Activated T-cell treated with anti-CD3 and anti-CD28 coated beads, Interleukin-2, amount 50 U/mL, for 72 hours (primary cell): ENCODE results near the gene ADCY2. TPM values are rescaled to one million over a fixed set of nuclear protein-coding genes. Genes with fewer than 3 reads are reported as not detected.

Experiments used
- ATAC-seq, 2 donors: fragments of 150-1000 bp; cut with Tn5 transposase; replicated peaks in 1 of 2; 2 replicates each; pipeline ENCODE4 v1.10.0; 2021; ENCODE audit warnings: moderate library complexity in 2 of 2, mild to moderate bottlenecking in 1 of 2
- DNase-seq, 2 donors: peaks; one replicate each; pipeline ENCODE4 v3.0.0; 2021 to 2022; ENCODE audit warnings: mixed read lengths in 1 of 2
- H3K27ac Mint-ChIP-seq: one replicate; pipeline ENCODE4 v1.8.0; 2022; ENCODE audit warnings: mild to moderate bottlenecking, moderate library complexity, mixed read lengths
- H3K27me3 Mint-ChIP-seq: one replicate; pipeline ENCODE4 v1.8.0; 2022; ENCODE audit warnings: low read depth, mixed read lengths
- H3K36me3 Mint-ChIP-seq, 2 donors: one replicate each; pipeline ENCODE4 v1.8.0; 2022; ENCODE audit warnings: mixed read lengths in 2 of 2, mild to moderate bottlenecking in 1 of 2; ENCODE audit not compliant: insufficient read depth in 2 of 2
- H3K4me1 Mint-ChIP-seq: one replicate; pipeline ENCODE4 v1.8.0; 2022; ENCODE audit warnings: low read depth, mixed read lengths
- H3K4me3 Mint-ChIP-seq, 2 donors: one replicate each; pipeline ENCODE4 v1.8.0; 2022; ENCODE audit warnings: mild to moderate bottlenecking in 2 of 2, mixed read lengths in 2 of 2, moderate library complexity in 2 of 2
- H3K9me3 Mint-ChIP-seq, 2 donors: one replicate each; pipeline ENCODE4 v1.8.0; 2022; ENCODE audit warnings: mixed read lengths in 2 of 2
- total RNA-seq, 2 donors: library from RNA; stranded (reverse); gene quantifications; one replicate each; pipeline ENCODE4 v1.2.3, GENCODE V29; 2022

ADCY2 gene
- total RNA-seq, 2 donors from 2014 or later, result not detected

DNA sequence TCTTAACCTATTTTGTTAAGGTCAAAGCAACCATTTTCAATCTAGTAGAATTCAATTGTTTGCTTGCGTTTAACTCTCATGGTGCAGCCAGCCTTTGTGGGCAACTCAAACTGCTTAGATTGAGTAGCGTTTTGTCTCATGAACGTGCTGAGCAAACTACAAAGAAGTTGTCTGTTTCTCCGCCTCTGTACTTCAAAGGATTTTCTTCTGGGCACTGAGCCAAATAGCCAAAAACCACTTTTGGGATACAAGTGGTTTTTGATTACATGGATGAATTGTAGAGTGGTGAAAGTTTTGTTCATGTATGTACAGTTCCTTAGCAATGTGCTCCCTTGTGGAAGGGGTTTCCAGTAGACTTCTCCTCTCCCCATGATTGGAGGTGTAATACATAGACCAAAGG is 332.1 kb downstream of the ADCY2 start:
- no peaks in the 10 kb centered on the region for H3K27me3 Mint-ChIP-seq
- H3K4me1 Mint-ChIP-seq, result no peaks in the 10 kb centered on the region
- DNase-seq (no peak), ATAC-seq (no peak)
- H3K36me3 Mint-ChIP-seq, result peaks cover 0 to 2% of the 10 kb centered on the region in 2 donors
- H3K9me3 Mint-ChIP-seq, result no peaks in the 10 kb centered on the region
- H3K27ac Mint-ChIP-seq, result no peak overlapping the region
- H3K4me3 Mint-ChIP-seq, result no peak overlapping the region

DNA sequence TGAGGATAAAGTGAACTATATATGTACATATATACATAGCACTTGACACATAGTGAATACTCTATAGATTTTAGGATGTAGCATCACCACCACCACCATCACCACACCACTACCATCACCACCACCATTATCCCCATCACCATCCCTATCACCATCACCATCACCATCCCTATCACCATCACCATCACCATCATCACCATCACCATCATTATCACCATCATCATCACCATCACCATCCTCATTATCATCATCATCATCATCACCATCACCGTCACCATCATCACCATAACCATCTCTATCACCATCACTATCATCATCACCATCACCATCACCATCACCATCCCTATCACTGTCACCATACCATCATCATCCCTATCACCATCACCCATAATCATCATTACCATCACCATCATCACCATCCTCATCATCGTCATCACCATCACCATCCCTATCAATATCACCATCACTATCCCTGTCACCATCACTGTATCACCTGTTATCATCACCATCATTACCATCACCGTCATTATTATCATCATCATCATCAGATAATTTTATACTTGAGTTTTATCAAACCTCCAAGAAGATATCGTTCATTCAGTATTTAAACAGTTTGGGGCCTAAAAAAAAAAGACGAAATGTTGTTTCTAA is 345.6 kb downstream of the ADCY2 start:
- Mint-ChIP-seq H3K27ac (no peak overlapping the region), H3K4me3 (no peak overlapping the region), H3K9me3 (no peaks in the 10 kb centered on the region), H3K4me1 (peaks cover 4% of the 10 kb centered on the region), H3K36me3 (no peaks in the 10 kb centered on the region), H3K27me3 (no peaks in the 10 kb centered on the region)
- no peak for DNase-seq
- no peak for ATAC-seq

- Mint-ChIP-seq H3K4me1 (peaks cover 4% of the 10 kb centered on the region), H3K4me3 (no peak overlapping the region), H3K36me3 (no peaks in the 10 kb centered on the region), H3K27me3 (peaks cover 3% of the 10 kb centered on the region), H3K9me3 (no peaks in the 10 kb centered on the region), H3K27ac (no peak overlapping the region)
- DNase-seq (no peak), ATAC-seq (peak; percentile 27 to 44)
Measured at GRCh38 chr5:7742241-7742656, 346.3 kb downstream of the ADCY2 start.

DNA sequence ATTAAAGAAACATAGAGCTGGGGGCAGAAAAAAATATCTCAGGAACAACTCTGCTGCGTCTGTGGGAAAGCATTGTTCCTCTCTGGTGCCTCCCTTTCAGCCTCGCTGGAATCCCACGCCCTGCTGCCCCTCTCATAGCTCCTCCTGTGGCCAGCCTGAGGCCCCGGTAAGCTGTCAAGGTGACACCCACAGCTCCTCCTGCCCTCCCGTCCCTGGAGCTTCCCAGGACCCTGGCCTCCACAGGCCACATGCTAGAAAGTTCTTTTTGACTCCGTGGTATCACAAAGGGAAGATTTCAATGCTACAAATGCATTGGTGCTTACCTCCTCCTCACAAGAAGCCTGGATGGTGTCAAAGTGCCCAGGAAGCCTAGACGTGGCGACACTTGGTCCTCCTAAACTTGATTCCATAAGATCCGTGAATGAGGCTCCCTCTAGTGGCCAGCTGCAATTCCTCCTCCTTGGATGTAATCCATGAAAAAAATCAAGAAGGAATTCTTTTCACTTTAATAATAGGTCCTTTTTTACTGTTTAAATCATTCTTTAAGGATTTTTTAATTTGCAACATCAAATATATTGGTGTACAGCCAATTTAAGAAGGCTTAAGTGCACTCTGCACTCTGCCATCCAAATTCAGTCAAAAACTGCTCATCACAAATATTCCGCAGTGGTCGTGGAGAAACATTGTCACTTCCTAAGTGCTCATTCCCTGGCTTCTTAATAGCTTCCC is 350.1 kb downstream of the ADCY2 start:
- H3K27ac Mint-ChIP-seq, result no peak overlapping the region
- DNase-seq (peak; percentile 40 to 46), ATAC-seq (no peak)
- no peaks in the 10 kb centered on the region for H3K36me3 Mint-ChIP-seq
- H3K4me1 Mint-ChIP-seq, result peaks cover 4% of the 10 kb centered on the region
- H3K9me3 Mint-ChIP-seq, result no peaks in the 10 kb centered on the region
- no peak overlapping the region for H3K4me3 Mint-ChIP-seq
- H3K27me3 Mint-ChIP-seq, result peaks cover 11% of the 10 kb centered on the region

GRCh38 chr5:7747728-7748127 is 351.8 kb downstream of the ADCY2 start:
- H3K27ac Mint-ChIP-seq, result no peak overlapping the region
- no peak for ATAC-seq

GRCh38 chr5:7749626-7750025 is 353.7 kb downstream of the ADCY2 start:
- H3K27me3 Mint-ChIP-seq, result peaks cover 27% of the 10 kb centered on the region
- H3K27ac Mint-ChIP-seq, result no peak overlapping the region
- no peak for ATAC-seq
- H3K4me3 Mint-ChIP-seq, result no peak overlapping the region
- H3K9me3 Mint-ChIP-seq, result no peaks in the 10 kb centered on the region
- no peaks in the 10 kb centered on the region for H3K36me3 Mint-ChIP-seq
- peaks cover 4% of the 10 kb centered on the region for H3K4me1 Mint-ChIP-seq
- DNase-seq, result no peak

More at GRCh38 chr5:7747728-7748127, 351.8 kb downstream of the ADCY2 start:
- Mint-ChIP-seq H3K4me1 (peaks cover 4% of the 10 kb centered on the region), H3K9me3 (no peaks in the 10 kb centered on the region), H3K27me3 (peaks cover 12% of the 10 kb centered on the region), H3K4me3 (no peak overlapping the region), H3K36me3 (no peaks in the 10 kb centered on the region)
- DNase-seq, result no peak

- no peaks in the 10 kb centered on the region for H3K4me1 Mint-ChIP-seq
- H3K4me3 Mint-ChIP-seq, result no peak overlapping the region
- H3K9me3 Mint-ChIP-seq, result no peaks in the 10 kb centered on the region
- no peaks in the 10 kb centered on the region for H3K36me3 Mint-ChIP-seq
- DNase-seq, result no peak
- H3K27me3 Mint-ChIP-seq, result peaks cover 41% of the 10 kb centered on the region
- ATAC-seq, result no peak
- H3K27ac Mint-ChIP-seq, result no peak overlapping the region
Measured at GRCh38 chr5:7751874-7752273, 355.9 kb downstream of the ADCY2 start.

GRCh38 chr5:7753181-7753580 is 357.2 kb downstream of the ADCY2 start:
- no peak overlapping the region for H3K4me3 Mint-ChIP-seq
- no peak for ATAC-seq
- no peaks in the 10 kb centered on the region for H3K36me3 Mint-ChIP-seq
- H3K4me1 Mint-ChIP-seq, result no peaks in the 10 kb centered on the region
- H3K9me3 Mint-ChIP-seq, result no peaks in the 10 kb centered on the region
- DNase-seq, result no peak
- H3K27ac Mint-ChIP-seq, result no peak overlapping the region
- peaks cover 40% of the 10 kb centered on the region for H3K27me3 Mint-ChIP-seq

DNA sequence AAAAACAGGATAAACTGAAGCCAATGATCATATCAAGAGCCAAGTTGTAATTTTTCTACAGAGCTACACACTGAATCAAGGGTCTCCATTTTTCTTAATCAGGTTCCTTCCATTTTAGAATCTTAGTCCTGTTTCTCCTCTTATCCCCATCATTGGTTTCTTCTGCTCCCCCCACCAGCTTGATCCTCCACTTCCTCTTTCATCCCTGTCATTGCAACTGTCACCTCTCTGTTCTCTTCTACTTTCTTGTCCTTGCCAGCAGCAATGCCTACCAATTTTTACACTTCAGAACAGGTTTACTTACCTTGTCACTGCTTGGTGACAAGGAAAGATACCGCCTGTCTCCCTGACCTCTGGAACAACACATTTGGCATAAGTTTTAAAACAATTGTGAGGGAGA is 357.7 kb downstream of the ADCY2 start:
- H3K4me3 Mint-ChIP-seq, result no peak overlapping the region
- peaks cover 40% of the 10 kb centered on the region for H3K27me3 Mint-ChIP-seq
- H3K36me3 Mint-ChIP-seq, result no peaks in the 10 kb centered on the region
- no peak for ATAC-seq
- H3K4me1 Mint-ChIP-seq, result no peaks in the 10 kb centered on the region
- no peak overlapping the region for H3K27ac Mint-ChIP-seq
- no peak for DNase-seq
- no peaks in the 10 kb centered on the region for H3K9me3 Mint-ChIP-seq

- peaks cover 40% of the 10 kb centered on the region for H3K27me3 Mint-ChIP-seq
- H3K36me3 Mint-ChIP-seq, result no peaks in the 10 kb centered on the region
- no peak for ATAC-seq
Measured at GRCh38 chr5:7754490-7754889, 358.6 kb downstream of the ADCY2 start.

DNA sequence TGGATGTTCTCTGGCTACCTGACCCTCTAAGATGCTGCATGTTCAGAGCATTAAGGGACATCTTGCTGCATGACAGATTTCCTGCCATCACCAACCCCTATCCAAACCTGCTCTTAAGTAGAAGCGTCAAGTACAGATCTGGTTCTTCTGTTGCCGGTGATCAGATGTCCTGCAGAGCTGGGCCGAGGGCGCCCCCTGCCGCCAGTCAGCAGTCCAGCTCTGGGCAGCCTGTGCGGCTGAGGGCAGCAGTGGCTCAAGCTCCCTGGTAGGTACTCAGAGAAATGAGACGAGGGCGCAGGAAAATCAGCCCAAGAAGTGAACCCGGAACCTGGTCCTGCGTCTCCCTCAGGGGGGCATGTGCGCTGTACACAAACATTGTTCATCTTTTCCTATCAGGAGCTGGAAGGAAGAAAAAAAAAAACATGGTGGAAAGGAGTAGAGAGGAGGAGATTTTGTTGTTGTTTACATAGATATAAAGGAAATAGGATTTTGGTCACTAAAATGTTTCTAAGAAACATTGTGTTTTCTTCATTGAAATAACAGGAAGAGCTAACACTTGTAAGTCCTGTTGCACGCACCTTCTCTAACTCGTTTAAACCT is 359.2 kb downstream of the ADCY2 start:
- H3K27ac Mint-ChIP-seq, result peak overlapping the region; percentile 5
- H3K27me3 Mint-ChIP-seq, result peaks cover 40% of the 10 kb centered on the region
- H3K9me3 Mint-ChIP-seq, result no peaks in the 10 kb centered on the region
- H3K36me3 Mint-ChIP-seq, result no peaks in the 10 kb centered on the region
- DNase-seq (peak; percentile 45 to 65), ATAC-seq (peak; percentile 66 to 76)
- no peak overlapping the region for H3K4me3 Mint-ChIP-seq
- no peaks in the 10 kb centered on the region for H3K4me1 Mint-ChIP-seq

More at GRCh38 chr5:7754490-7754889, 358.6 kb downstream of the ADCY2 start:
- Mint-ChIP-seq H3K27ac (no peak overlapping the region), H3K9me3 (no peaks in the 10 kb centered on the region), H3K4me3 (no peak overlapping the region), H3K4me1 (no peaks in the 10 kb centered on the region)
- no peak for DNase-seq

DNA sequence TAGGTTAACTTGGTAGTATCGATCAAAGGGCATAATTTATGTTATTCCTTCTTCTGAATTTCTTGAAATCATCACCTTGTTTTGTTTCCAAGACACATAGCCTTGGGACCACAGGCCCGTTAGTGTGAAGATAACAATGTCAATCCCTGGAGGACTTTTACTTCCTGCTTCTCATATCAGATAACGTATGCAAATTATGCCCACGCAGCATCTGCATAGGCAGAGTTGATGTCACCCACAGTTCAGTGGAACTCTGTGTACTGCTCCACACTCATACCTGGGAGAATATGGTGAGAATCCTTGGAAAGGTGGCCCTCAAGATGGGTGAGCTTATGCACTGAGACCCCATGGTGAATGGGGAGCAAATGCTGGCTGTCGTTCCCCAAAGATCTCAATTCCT is 360.0 kb downstream of the ADCY2 start:
- Mint-ChIP-seq H3K36me3 (no peaks in the 10 kb centered on the region), H3K4me1 (no peaks in the 10 kb centered on the region), H3K4me3 (no peak overlapping the region), H3K27ac (no peak overlapping the region), H3K9me3 (no peaks in the 10 kb centered on the region), H3K27me3 (peaks cover 36% of the 10 kb centered on the region)
- no peak for DNase-seq
- ATAC-seq, result no peak

DNA sequence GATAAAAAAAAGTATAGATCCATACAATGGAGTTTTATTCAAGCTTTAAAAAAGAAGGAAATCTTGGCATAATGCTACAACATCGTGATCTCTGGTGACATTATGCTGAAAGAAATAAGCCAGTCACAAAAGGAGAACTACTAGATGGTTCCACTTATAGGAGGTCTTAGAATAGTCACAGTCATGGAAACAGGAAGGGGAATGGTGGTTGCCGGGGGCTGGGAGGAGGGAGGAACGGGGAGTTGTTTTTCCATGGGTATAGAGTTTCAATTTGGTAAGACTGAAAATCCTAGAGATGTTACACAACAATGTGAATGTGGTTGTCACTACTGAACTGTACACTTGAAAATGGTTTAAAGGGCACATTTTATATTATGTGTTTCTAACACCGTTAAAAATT is 360.5 kb downstream of the ADCY2 start:
- Mint-ChIP-seq H3K9me3 (no peaks in the 10 kb centered on the region), H3K27me3 (peaks cover 37% of the 10 kb centered on the region), H3K4me3 (no peak overlapping the region), H3K36me3 (no peaks in the 10 kb centered on the region), H3K27ac (no peak overlapping the region), H3K4me1 (no peaks in the 10 kb centered on the region)
- DNase-seq (no peak), ATAC-seq (no peak)
